ACHN (cell line): Measurements from ENCODE around the gene CCNJL.
"Not testable (repeated sequence)": the region's sequence is repeated elsewhere in the genome, so short reads cannot be mapped to it uniquely, and the experiment has no call there.

Experiments used
- DNase-seq: peaks from one replicate; pipeline ENCODE4 v3.0.0-alpha.2; 2015
- in situ Hi-C: cut with HindIII; loops from 2 replicates; pipeline ENCODE4 v1.10.0; 2017; ENCODE audit warnings: low sequenced_read_pairs, low pct_ligation_motif_present, low pct_unique_long_range_greater_than_20kb

The CCNJL gene

DNA sequence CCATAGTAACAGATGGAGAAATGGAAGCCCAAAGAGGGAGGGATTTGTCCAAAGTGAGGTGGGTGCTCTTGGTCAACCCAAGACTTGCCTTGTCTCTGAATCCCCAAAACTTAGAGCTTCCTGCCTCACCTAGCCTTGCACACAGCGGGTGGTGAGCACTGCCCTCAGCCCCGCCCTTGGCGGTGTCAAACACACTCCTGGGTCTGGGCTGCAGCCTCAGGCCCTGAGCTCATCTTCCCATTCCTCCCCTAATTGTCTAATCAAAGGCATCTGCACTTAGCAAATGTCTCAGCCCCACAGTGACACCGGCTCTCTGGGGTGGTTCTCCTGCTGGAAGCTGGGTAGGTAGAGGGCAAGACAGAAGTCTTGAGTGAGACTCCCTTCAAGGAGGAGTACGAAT lies 62.1 kb downstream of the CCNJL start:
- no peak for DNase-seq
- in situ Hi-C loops = no loop called here

DNA sequence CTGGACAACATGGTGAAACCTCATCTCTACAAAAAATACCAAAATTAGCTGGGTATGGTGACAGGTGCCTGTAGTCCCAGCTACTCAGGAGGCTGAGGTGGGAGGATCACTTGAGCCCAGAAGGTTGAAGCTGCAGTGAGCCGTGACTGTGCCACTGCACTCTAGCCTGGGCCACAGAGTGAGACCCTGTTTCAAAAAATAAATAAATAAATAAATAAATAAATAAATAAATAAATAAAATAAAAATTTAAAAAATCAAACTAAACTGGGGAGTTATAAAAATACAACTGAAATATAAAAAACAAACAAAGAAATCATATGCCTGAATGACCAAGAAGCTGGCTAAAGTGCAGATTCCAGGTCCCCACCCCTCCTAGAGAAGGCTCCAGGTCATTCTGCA lies 62.8 kb downstream of the CCNJL start:
- DNase-seq, in situ Hi-C loops: not testable (repeated sequence)

DNA sequence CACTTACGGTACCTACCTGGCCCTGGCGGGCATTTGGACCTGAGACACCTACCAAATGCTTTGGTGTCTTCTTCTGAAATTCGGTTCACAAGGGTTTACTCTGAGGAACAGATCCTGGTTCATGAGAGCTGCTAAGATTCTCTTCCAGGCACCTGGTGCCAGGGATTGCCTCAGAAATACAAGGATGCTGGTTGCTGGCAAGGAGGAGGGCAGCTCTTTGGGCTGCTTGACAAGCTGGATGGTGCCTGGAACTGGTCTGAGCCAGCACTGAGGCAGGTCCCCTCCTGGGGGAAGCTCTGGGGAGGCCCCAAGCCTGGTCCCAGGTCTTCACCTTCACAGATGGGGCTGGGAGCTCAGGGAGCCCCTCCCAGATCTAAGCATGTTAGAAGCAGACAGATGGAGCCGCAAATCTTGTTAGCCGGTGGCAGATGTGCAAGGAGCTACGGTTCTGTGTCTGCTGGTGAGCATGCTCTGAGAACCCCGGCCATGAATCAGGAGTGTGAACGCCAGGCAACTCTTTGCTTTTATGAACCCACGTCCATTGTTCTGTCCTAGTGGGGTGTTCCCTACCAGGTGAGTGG lies 66.8 kb downstream of the CCNJL start:
- in situ Hi-C loops = no loop called here
- DNase-seq = no peak

DNA sequence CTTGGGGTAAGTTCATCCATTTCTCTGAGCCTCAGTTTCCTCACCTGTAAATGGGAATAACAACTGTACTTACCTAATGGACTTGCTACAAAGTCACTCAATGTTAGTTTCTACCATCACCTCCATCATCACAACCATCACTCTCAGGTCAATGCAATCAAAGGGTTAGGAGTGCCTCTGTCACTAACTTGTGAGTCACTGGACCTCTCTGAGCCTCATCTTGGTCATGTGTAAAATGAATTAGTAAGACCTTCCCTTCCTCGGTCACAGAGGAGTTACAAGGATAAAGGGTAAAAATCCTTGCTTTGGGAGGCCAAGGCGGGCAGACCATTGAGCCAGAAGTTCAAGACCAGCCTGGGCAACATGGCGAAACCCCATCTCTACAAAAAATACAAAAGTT lies 70.2 kb downstream of the CCNJL start:
- DNase-seq = no peak
- in situ Hi-C loops = no loop called here

DNA sequence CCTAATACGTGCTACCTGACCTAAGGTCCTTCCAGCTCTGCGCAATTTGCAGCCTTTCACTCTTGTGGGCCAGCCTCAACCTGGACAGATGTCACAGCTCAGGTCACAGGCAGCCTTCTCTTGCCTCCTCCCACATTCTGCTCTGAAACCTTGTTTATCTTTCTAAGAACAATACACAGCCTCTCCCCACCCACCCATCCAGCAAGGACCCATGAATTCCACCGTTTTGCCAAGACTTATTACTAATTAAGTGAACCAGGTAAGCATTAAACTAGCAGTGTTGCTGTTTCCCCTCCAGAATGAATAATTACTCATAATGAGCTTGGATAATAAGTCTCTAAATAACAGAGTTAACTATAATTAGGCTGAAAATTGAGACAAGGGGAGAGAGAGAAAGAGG lies 72.0 kb downstream of the CCNJL start:
- no peak for DNase-seq
- in situ Hi-C loops = no loop called here

DNA sequence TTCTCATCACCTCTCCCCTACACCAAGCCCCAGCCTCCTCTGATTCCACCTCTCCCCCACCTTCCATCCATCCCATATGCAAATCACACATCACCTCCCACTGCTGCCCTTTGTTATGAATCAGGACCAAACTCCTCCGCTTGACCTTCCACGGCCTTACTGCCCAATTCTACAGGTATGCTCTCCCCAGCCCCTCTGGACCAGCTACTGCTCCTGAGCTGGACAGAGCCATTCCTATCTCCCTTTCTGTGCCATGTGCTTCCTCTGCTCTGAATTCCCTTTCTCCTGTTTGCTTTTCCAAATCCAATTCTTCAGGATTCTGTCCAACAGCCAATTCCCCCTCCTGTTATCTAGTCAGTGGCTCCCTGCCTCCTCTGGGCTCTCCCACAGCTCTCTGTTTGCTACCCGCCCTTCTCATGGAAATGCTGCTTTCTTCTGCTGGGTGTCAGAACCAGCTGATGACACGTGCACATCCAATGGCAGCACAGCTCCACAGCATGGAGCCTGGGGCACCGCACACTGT lies 74.7 kb downstream of the CCNJL start:
- in situ Hi-C loops = no loop called here
- no peak for DNase-seq

DNA sequence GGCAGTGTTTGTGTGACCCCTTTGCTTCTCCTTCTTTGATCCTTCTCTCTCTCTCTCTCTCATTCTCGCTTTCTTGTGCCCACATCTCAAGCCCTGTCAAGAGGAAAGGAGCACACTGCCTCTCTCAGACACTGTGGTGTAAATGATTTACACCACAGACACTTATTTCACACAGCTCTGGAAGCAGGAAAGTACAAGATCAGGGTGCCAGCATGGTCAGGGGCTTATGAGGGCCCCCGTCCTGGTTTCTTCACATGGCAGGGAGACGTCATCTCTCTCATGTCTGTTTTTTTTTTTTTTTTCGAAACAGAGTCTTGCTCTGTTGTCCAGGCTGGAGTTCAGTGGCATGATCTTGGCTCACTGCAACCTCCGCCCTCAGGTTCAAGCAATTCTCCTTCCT lies 76.6 kb downstream of the CCNJL start:
- in situ Hi-C loops = no loop called here
- DNase-seq = no peak

DNA sequence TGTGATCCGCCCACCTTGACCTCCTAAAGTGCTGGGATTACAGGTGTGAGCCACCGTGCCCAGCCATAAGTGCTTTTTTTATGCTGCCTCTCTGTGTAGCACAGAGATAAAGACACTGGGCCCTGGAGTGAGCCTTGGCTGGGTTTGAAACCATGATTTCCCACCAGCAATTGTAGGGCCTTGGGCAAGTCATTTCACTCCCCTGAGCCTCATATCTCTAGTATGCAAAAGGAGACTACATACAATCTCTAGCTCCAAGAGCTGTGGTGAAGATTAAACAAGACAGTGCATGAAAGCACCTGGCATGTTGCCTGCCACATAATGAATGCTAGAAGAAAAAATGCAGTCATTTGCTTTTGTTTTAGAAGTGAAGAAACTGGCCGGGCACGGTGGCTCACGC lies 79.1 kb downstream of the CCNJL start:
- in situ Hi-C loops = no loop called here
- no peak for DNase-seq

DNA sequence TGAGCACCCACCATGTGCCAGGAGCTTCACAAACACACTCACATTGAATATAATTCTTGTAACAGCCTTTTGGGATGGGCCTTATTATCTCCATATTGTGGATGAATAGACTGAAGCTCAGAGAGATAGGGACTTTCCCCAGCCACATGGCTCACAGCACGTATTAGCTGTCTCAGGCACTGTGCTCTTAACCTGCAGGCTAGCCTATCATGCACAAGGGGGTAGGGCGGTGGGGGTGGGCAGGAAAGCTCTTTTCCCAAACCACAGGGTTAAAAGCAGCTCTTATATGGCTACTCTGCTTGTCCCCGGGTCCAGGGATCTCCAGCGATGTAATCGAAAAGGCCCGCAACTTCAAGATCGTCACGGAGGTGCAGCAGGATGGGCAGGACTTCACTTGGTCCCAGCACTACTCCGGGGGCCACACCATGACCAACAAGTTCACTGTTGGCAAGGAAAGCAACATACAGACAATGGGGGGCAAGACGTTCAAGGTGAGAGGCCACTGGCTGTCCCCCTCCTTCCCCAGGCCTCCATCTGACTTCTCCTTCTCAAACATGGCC lies 80.5 kb downstream of the CCNJL start:
- no peak for DNase-seq
- in situ Hi-C loops = no loop called here

DNA sequence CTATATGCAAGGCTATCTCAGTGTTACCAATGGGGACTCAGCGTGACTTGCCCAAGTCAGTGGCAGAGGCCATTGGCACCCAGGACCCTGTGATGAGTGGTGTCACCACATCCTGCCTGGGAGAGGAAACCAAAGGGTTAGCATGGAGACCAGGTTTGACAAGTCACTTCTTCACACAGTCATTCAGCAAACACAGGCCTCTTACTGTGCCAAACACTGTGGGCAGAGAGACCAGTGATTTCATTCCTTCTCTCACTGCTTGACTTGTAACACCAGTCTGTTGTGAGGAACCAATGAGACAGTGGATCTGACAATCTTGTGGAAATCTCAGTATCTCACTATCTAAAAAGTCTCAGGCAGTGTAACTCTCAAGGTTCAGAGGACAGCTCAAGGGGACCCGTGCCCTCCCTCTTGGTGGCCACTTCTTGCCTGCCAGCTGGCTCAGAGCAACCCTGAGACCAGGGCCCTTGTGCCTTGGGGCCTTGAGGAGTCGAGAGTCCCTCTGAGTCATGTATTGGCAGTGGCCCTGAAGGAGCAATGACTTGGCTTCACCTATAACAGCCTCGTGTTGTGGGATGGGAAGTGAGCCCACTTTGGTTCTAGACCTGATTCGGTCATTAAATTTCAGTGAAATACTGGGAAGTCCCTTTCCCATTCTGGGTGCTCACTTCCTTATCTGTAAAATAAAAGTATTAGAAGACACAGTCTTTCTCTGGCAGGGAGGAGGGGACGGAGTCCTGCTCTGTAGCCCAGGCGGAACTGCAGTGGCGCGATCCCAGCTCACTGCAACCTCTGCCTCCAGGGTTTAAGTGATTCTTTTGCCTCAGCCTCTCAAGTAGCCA lies 81.5 kb downstream of the CCNJL start:
- in situ Hi-C loops = no loop called here
- DNase-seq = no peak

DNA sequence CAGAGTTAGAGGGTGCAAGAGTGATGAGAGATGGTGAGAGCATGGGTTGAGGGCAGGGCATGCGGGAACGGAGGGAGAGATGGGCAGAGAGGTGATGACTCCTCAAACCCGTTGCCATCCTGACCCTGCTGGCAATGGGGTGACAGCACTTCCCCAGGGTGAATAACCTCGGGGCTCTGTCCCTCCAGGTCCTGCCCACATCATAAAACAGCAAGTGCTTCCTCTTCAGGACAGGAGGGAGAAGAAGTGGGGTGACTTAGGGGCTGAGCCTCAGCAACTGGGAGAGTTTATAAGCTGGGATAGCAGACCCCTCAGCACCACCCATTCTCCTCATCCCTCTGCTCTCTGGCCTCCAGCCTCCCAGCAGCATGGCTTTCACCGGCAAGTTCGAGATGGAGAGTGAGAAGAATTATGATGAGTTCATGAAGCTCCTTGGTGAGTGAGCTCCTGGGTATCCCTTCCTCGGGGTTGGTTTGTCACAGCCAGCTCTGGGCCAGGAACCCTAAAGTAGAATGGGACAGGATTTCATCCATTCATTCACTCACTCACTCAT lies 83.1 kb downstream of the CCNJL start, which contains the start of gene FABP6:
Gene FABP6 (plus strand): TSS at position 317 of the 553 bp plus-strand sequence. CDS start 52 bp downstream, at position 369.
- in situ Hi-C loops = no loop called here
- DNase-seq = no peak

DNA sequence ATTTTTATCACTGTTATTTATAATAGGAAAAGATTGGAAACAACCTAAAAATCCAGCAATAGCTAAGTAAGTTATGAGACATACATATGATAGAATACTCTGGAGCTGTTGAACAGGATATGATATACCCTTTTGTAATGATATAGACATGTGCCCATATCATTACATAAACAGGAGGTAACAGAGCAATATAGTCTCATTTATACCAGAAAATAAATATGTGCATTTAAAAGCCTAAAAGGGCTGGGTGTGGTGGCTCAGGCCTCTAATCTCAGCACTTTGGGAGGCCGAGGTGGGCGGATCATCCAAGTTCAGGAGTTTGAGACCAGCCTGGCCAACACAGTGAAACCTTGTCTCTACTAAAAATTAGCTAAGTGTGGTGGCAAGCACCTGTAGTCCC lies 85.4 kb downstream of the CCNJL start:
- no peak for DNase-seq
- in situ Hi-C loops = no loop called here

DNA sequence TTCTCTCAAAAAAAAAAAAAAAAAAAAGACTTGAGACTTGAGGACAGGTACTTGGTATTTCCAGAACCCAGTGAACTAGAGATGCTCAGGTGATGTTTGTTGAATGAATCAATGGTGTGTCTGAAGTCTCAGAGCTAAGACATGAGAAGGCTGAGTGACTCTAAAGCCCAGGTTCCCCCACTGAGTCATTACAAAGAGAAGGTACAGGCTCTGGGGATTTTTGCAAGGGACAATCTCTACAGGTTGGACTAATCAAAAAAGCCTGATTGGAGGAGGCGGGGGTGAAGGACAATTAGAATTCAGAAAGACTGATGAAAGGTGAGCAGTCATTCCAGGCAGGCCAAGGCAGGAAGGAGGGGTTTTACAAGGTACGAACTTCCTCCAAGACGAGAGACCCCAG lies 91.3 kb downstream of the CCNJL start:
- in situ Hi-C loops = no loop called here
- DNase-seq = no peak

DNA sequence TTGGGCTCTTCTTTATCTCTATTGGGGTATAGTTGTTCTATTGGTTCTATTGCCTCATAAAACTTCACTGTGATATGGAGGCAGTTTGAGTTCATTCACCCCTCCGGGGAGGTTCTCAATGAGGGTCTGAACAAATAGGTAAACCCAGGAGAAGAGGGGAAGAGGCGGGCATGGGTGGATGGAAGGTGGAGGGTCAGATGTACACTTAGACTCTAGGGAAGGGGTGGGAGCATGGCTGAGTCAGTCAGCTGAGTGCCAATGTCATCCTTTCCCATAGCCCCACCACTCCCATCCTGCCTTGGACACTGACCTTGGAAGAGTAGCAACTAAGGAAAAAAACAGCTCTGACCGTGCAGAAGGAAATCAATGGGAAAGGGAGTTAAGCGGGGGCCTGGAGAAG lies 93.0 kb downstream of the CCNJL start:
- DNase-seq = no peak
- in situ Hi-C loops = no loop called here

DNA sequence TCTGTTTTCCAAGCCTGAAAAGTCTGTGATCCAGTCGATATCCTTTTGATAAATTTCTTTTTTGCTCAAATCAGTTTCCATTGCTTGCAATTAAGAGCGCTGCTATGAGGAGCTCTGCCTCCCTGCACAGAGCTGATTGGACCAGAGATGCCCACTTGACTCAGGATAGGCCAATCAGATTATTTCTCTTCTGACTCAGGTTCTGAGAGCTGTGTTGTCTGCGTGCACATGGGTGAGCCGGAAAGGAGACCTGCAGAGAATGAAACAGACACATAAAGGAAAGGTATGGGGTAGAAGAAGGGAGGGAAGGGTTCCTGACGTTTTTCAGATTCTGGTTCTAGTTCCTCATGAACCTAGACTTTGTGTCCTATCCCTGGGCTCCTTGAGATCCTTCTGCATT lies 98.8 kb downstream of the CCNJL start:
- peak; percentile 79 for DNase-seq
- in situ Hi-C loops = no loop called here

DNA sequence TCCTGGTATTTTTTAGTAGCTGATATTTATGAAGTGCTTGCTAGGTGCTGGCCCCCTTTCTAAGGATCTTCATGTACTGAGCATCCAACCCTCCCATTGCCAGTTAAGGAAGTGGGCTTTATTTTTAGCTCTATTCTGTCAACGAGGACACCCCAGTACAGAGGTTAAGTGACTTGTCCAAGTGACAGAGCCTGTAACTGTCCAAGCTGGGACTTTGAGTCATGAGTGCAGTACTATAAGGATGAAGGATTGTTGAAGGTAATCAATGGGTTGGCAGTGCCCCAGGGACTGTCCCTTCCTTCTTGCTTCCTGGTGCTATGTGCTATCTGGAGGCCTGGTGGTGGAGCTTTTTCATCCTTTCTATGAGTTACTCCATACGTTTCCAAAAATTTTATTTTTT lies 101.0 kb downstream of the CCNJL start:
- no peak for DNase-seq
- in situ Hi-C loops = no loop called here

DNA sequence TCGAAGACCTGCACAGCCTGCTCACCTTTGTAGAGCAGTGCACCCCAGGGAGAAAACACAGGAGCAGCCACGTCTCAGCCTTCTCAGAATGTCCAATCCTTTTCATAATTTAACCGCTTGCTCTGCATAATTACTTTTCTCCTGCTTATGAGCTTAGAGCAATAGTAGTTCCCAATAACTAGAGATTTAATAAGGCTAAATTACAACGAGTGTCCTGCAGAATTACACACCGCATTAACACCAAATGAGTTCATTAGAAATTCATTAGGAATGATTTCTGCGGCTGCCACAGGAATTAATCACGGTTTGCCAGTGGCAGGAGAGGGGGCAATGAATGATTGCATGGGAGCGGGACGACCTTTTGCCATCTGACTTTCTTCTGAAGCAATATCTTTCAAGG lies 101.8 kb downstream of the CCNJL start:
- in situ Hi-C loops = no loop called here
- no peak for DNase-seq

DNA sequence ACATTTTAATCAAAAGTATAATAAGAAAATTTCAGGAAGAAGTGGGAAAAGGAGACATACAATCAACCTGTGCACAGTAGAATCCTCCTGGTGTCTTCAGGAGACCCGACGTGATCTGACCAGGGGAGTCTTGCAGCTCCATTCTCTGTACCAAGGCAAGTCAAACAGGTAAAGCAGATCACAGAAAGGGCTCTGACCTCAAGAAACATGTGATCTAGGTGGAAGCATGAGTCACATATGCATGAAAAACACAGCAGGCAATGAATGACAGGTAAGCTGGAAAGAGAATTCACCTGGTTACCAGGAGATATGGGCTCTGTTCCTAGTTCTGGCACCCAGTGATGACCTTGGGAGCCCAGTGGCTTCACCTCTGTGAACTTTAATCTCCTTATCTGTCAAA lies 102.4 kb downstream of the CCNJL start:
- DNase-seq = no peak
- in situ Hi-C loops = no loop called here

DNA sequence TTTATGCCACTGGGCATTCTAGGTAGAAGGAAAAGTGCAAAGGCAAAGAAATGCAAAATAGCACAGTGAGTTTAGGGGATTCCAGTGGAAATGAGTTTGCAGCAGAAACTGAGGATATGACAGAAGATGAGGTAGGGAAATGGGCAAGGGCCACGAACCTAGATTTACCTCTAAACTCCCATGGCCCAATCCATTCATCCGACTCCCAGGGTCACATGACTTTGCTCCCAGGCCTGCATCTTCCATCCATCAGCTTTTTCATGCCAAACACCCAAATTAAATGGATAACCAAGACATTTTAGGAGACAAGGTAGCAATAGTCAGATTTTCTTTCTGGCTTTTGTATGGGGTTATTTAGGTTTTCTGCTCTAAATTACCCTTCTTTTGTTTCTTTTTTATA lies 105.3 kb downstream of the CCNJL start:
- no peak for DNase-seq
- in situ Hi-C loops = no loop called here
